Measurements from ENCODE around the gene PPFIA1.

- TF ChIP-seq CTCF (conservative IDR thresholded peaks at IDR 0.05 in 1 of 2, IDR thresholded peaks at IDR 0.05 in 1 of 2; ENCODE audit: extremely low read depth in 1 of 2, insufficient read depth in 1 of 2, low read depth in 1 of 2, low read length in 2 of 2) (no peak), EZH2 (IDR thresholded peaks at IDR 0.05; ENCODE audit: borderline replicate concordance, low read length) (no peak)
These were observed 84.1 kb downstream of the PPFIA1 start for GRCh38 chr11:70354629-70355028.
